ENCODE measurements around the gene GSTT2.
"Not testable (repeated sequence)": the region's sequence is repeated elsewhere in the genome, so short reads cannot be mapped to it uniquely, and the experiment has no call there.

GSTT2 gene

GRCh38 chr22:23979557-23980240 lies at the start of gene GSTT2:
Gene GSTT2 (plus strand): TSS chr22:23980134.
- not testable (repeated sequence) for DNase-seq (ENCODE audit: low spot score)

GRCh38 chr22:23938328-23939016 lies 41.5 kb upstream of the GSTT2 start:
- no peak for DNase-seq (ENCODE audit: low spot score)

GRCh38 chr22:23939017-23939357 lies 40.9 kb upstream of the GSTT2 start:
- DNase-seq (ENCODE audit: low spot score): no peak

- DNase-seq (ENCODE audit: low spot score): not testable (repeated sequence)
Observed at GRCh38 chr22:23940166-23940565, 39.8 kb upstream of the GSTT2 start.

- not testable (repeated sequence) for DNase-seq (ENCODE audit: low spot score)
Observed at GRCh38 chr22:23947391-23947790, 32.5 kb upstream of the GSTT2 start.

DNA sequence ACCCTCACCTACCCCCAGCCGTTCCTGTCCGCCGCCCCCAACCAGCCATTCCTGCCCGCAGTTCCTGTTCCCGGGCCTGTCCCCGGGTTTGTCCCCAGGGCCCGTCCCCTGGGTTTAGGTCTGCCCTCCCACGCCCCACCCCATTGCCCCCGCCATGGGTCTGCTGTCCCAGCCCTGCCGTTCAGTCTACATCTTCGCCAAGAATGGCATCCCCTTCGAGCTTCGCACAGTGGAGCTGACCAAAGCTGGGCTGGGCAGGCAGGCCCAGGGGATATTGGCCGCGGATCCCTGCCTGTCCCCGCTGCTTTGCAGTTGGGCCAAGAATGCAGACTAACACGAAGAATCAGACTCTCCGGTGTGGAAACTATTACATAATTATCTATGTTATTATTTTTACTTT lies 30.2 kb upstream of the GSTT2 start:
- DNase-seq (ENCODE audit: low spot score): not testable (repeated sequence)

DNA sequence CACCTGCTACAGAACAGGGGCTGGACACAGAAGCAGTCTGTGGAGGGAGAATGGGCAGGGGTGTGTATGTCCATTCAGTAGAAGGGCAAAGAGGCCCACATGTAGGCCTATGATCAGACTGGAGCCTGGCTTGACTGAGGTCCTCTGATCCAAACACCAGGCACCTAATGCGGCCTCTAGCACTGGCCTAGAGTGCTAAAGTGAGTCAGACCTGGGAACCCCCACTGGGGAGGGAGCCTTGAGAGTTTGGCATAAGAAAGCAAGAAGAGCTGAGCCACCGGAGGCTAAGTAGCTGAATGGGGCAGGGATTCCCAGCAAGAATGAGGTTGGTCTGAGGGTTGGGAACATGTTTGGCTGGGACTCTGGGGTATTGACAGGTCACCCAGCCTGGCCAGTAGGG lies 28.6 kb upstream of the GSTT2 start:
- DNase-seq (ENCODE audit: low spot score): not testable (repeated sequence)

- not testable (repeated sequence) for DNase-seq (ENCODE audit: low spot score)
Observed at GRCh38 chr22:23952794-23953405, 27.0 kb upstream of the GSTT2 start.

DNA sequence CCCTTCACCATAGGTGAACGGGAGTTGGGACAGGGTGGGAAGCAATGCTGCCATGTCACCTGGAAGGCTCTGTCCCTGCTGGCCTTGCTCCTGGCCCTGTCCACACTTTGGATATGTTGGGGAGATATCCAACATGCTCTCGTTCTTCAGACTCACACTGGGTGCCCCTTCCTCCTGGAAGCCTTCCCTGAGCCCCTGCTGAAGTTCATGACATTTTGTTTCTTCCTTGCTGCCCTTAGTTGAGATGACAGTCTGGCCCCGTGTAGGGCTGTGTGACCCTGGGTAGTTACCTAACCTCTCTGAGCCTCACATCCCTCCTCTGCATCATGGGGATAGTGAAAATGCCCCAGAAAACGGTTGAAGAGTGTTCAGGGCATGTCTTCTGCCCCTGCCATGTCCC lies 26.4 kb upstream of the GSTT2 start:
- DNase-seq (ENCODE audit: low spot score): not testable (repeated sequence)

- DNase-seq (ENCODE audit: low spot score): not testable (repeated sequence)
Observed at GRCh38 chr22:23954193-23954990, 25.5 kb upstream of the GSTT2 start.

DNA sequence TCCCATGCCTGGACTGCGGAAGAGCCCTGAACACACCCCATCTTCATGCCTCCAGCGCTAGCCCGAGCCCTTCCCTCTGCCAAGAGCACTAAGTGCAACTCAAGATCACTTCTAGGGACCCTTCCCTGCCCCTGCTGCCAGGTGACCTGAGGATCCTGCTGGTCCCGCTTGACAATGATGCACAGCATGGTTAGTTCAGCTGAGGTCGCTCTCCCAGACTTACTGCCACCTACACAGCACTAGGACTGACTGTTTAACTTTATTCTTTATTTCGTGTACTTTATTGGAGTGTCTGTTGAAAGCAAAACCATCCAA lies 25.0 kb upstream of the GSTT2 start:
- not testable (repeated sequence) for DNase-seq (ENCODE audit: low spot score)

DNA sequence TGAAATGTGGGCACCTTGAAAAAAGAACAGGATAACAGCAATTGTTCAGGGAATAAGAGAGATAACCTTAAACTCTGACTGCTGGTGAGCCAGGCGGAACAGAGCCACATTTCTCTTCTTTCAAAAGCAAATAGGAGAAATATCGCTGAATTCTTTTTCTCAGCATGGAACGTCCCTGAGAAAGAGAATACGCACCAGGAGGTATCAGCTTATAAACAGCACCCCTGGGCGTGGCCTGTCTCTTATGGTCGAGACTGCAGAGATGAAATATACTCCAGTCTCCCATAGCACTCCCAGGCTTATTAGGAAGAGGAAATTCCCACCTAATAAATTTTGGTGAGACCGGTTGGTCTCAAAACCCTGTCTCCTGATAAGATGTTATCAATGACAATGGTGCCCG lies 24.0 kb upstream of the GSTT2 start:
- not testable (repeated sequence) for DNase-seq (ENCODE audit: low spot score)

DNA sequence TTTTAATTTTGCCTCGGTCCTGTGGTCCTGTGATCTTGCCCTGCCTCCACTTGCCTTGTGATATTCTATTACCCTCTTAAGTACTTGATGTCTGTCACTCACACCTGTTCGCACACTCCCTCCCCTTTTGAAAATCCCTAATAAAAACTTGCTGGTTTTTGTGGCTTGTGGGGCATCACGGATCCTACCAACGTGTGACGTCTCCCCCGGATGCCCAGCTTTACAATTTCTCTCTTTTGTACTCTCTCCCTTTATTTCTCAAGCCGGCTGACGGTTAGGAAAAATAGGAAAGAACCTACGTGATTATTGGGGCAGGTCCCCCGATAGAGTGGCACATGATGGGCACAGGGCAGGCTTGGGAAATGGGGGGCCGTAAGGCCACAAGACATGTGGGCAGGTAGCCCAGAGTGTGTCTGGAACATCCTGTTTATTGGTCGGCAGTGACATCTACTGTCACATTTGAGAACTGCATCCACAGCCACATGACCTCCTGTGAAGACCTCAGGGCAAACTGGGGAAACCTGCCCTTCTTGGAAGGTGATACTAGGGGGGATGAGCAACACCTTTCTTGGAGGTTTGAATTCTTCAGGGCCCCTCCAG lies 23.5 kb upstream of the GSTT2 start:
- DNase-seq (ENCODE audit: low spot score): peak; percentile 64

GRCh38 chr22:23961084-23961771 lies 18.7 kb upstream of the GSTT2 start, which contains the start of gene GSTT2B:
Gene GSTT2B (minus strand): TSS chr22:23961195. CDS start chr22:23961131, 64 bp downstream.
- DNase-seq (ENCODE audit: low spot score): not testable (repeated sequence)

DNA sequence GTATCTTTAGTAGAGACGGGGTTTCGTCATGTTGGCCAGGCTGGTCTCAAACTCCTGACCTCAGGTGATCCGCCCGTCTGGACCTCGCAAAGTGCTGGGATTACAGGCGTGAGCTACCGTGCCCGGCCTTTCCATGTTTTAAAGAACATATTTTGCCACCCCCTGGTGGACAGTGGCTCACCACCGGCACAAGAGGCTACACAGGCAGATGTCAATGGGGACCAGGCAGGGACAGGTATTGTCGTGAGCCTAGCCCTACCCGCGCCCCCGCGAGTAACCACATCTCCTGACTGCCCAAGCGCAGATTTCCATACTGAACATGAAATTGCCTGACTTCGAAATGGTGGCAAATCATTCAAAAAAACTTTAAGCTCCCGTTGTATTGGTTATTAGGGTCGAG lies 13.8 kb upstream of the GSTT2 start:
- DNase-seq (ENCODE audit: low spot score): not testable (repeated sequence)

DNA sequence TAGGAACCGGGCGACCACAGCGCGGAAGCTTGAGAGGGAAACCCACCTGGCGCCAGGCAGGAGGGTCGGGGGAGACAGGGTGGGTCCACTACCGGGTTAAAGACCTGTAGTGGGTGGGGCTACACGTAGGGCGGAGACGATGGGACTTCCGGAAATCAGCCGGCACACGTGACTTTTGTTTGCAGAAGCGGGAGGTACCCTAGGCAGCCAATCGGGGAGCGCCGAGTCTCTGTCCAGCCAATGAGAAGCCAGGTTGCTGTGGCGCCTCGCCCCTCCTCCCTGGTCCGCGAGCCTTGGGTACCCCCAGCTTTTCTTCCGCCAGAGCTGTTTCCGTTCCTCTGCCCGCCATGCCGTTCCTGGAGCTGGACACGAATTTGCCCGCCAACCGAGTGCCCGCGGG lies 13.4 kb upstream of the GSTT2 start, which contains the start of gene DDTL:
Gene DDTL, plus strand, starts transcription at position 321 of the 400 bp plus-strand sequence. Its CDS starts 27 bp downstream, at position 348.
- not testable (repeated sequence) for DNase-seq (ENCODE audit: low spot score)

- DNase-seq (ENCODE audit: low spot score): no peak
Observed at GRCh38 chr22:23969071-23969470, 10.9 kb upstream of the GSTT2 start.

- DNase-seq (ENCODE audit: low spot score): no peak
Observed at GRCh38 chr22:23970201-23970641, 9.7 kb upstream of the GSTT2 start.

- DNase-seq (ENCODE audit: low spot score): no peak
Observed at GRCh38 chr22:23970816-23971486, 9.0 kb upstream of the GSTT2 start.

GRCh38 chr22:23971927-23972326 lies 8.0 kb upstream of the GSTT2 start:
- not testable (repeated sequence) for DNase-seq (ENCODE audit: low spot score)

DNA sequence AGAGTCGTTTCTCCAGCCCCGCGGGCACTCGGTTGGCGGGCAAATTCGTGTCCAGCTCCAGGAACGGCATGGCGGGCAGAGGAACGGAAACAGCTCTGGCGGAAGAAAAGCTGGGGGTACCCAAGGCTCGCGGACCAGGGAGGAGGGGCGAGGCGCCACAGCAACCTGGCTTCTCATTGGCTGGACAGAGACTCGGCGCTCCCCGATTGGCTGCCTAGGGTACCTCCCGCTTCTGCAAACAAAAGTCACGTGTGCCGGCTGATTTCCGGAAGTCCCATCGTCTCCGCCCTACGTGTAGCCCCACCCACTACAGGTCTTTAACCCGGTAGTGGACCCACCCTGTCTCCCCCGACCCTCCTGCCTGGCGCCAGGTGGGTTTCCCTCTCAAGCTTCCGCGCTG lies 5.6 kb upstream of the GSTT2 start, which contains the start of gene DDT:
Gene DDT, minus strand, starts transcription at position 97 of the 400 bp plus-strand sequence. Its CDS starts 27 bp downstream, at position 70.
- DNase-seq (ENCODE audit: low spot score): not testable (repeated sequence)

Measured in kidney capillary endothelial cell (primary cell).